ENCODE results near the gene ADAM23. TPM values are rescaled to one million over a fixed set of nuclear protein-coding genes. Genes with fewer than 3 reads are reported as not detected.

The ADAM23 gene
- total RNA-seq, 4 donors from 2014 or later: 2.7 to 12.5 (median 4.9) TPM

GRCh38 chr2:206456078-206456754 lies 12.9 kb downstream of the ADAM23 start:
- H3K27me3 ChIP-seq: no peaks in the 10 kb centered on the region
- DNase-seq (ENCODE audit: low spot score in 2 of 2): no peak
- H3K9me3 ChIP-seq: no peaks in the 10 kb centered on the region
- H3K27ac ChIP-seq: no peak overlapping the region
- H3K36me3 ChIP-seq: no peaks in the 10 kb centered on the region
- WGBS, 2 donors: 89 to 92% methylated on average over 5 of the region's 5 CpGs
- no peak overlapping the region for H3K4me3 ChIP-seq
- H3K4me1 ChIP-seq: no peaks in the 10 kb centered on the region
- TF ChIP-seq EP300 (IDR thresholded peaks at IDR 0.05) (no peak), POLR2A (IDR thresholded peaks at IDR 0.05) (no peak), CTCF (IDR thresholded peaks at IDR 0.05) (no peak)

- no peak for DNase-seq (ENCODE audit: low spot score in 2 of 2)
- Histone ChIP-seq H3K36me3 (no peaks in the 10 kb centered on the region), H3K4me3 (no peak overlapping the region), H3K27ac (no peak overlapping the region), H3K9me3 (no peaks in the 10 kb centered on the region), H3K4me1 (no peaks in the 10 kb centered on the region), H3K27me3 (no peaks in the 10 kb centered on the region)
- TF ChIP-seq CTCF (IDR thresholded peaks at IDR 0.05): no peak
- TF ChIP-seq EP300 (IDR thresholded peaks at IDR 0.05): no peak
- no peak for TF ChIP-seq POLR2A (IDR thresholded peaks at IDR 0.05)
- 16 to 21% methylated on average over 2 of the region's 2 CpGs for WGBS, 2 donors
Measured at GRCh38 chr2:206457188-206457634, 13.9 kb downstream of the ADAM23 start.

GRCh38 chr2:206462240-206462854 lies 19.0 kb downstream of the ADAM23 start:
- DNase-seq (ENCODE audit: low spot score in 2 of 2): no peak
- peaks cover 0 to 5% (median 0%) of the 10 kb centered on the region in 3 donors for H3K36me3 ChIP-seq
- H3K4me3 ChIP-seq: no peak overlapping the region
- no peak overlapping the region for H3K27ac ChIP-seq
- peaks cover 0 to 14% (median 0%) of the 10 kb centered on the region in 4 donors for H3K9me3 ChIP-seq
- TF ChIP-seq EP300 (IDR thresholded peaks at IDR 0.05) (no peak), POLR2A (IDR thresholded peaks at IDR 0.05) (no peak), CTCF (IDR thresholded peaks at IDR 0.05) (no peak)
- H3K27me3 ChIP-seq: no peaks in the 10 kb centered on the region
- H3K4me1 ChIP-seq: no peaks in the 10 kb centered on the region
- WGBS, 2 donors: 57 to 62% methylated on average over 6 of the region's 6 CpGs

GRCh38 chr2:206463685-206464084 lies 20.4 kb downstream of the ADAM23 start:
- TF ChIP-seq POLR2A (IDR thresholded peaks at IDR 0.05): no peak
- no peak for TF ChIP-seq EP300 (IDR thresholded peaks at IDR 0.05)
- TF ChIP-seq CTCF (IDR thresholded peaks at IDR 0.05): no peak
- Histone ChIP-seq H3K27ac (no peak overlapping the region), H3K27me3 (no peaks in the 10 kb centered on the region), H3K9me3 (peaks cover 0 to 14% (median 0%) of the 10 kb centered on the region in 4 donors), H3K36me3 (peaks cover 0 to 11% (median 0%) of the 10 kb centered on the region in 3 donors), H3K4me1 (no peaks in the 10 kb centered on the region), H3K4me3 (no peak overlapping the region)
- DNase-seq (ENCODE audit: low spot score in 2 of 2): no peak
- WGBS, 2 donors: 88 to 91% methylated on average over 5 of the region's 5 CpGs

- no peak overlapping the region for H3K27ac ChIP-seq
- no peaks in the 10 kb centered on the region for H3K4me1 ChIP-seq
- DNase-seq (ENCODE audit: low spot score in 2 of 2): no peak
- TF ChIP-seq POLR2A (IDR thresholded peaks at IDR 0.05): no peak
- TF ChIP-seq EP300 (IDR thresholded peaks at IDR 0.05): no peak
- no peak for TF ChIP-seq CTCF (IDR thresholded peaks at IDR 0.05)
- peaks cover 0 to 11% (median 0%) of the 10 kb centered on the region in 3 donors for H3K36me3 ChIP-seq
- H3K4me3 ChIP-seq: no peak overlapping the region
- H3K9me3 ChIP-seq: peaks cover 0 to 14% (median 0%) of the 10 kb centered on the region in 4 donors
- 85 to 88% methylated on average over 2 of the region's 2 CpGs for WGBS, 2 donors
- no peaks in the 10 kb centered on the region for H3K27me3 ChIP-seq
Measured at GRCh38 chr2:206464597-206464996, 21.3 kb downstream of the ADAM23 start.

Measured in tibial nerve (tissue), 4 donors.